NCI-H446 treated with DMSO at 0.1 percent for 48 hours (cell line): ENCODE measurements around the gene NEMF.
"Not testable (repeated sequence)": the region's sequence is repeated elsewhere in the genome, so short reads cannot be mapped to it uniquely, and the experiment has no call there.

ENCODE experiments used
- DNase-seq: peaks from one replicate; lab custom pipeline; 2025; lab: John Stamatoyannopoulos, UW

The NEMF gene

GRCh38 chr14:49876563-49877127 lies 24.1 kb upstream of the NEMF start:
- no peak for DNase-seq

- DNase-seq, result no peak
Observed at GRCh38 chr14:49875640-49876198, 23.1 kb upstream of the NEMF start.

- DNase-seq, result not testable (repeated sequence)
Observed at GRCh38 chr14:49873548-49873947, 21.0 kb upstream of the NEMF start.

GRCh38 chr14:49870908-49871307 lies 18.3 kb upstream of the NEMF start:
- DNase-seq, result no peak

- no peak for DNase-seq
Observed at GRCh38 chr14:49868720-49869114, 16.1 kb upstream of the NEMF start.

GRCh38 chr14:49867831-49868719 lies 15.5 kb upstream of the NEMF start:
- peak; percentile 84 for DNase-seq

- no peak for DNase-seq
Observed at GRCh38 chr14:49865431-49865859, 12.9 kb upstream of the NEMF start.

- DNase-seq, result no peak
Observed at GRCh38 chr14:49863487-49864281, 11.1 kb upstream of the NEMF start.

GRCh38 chr14:49862089-49862673 lies 9.6 kb upstream of the NEMF start:
- DNase-seq, result peak; percentile 85

GRCh38 chr14:49861699-49862088 lies 9.1 kb upstream of the NEMF start:
- peak; percentile 72 for DNase-seq

- no peak for DNase-seq
Observed at GRCh38 chr14:49860988-49861698, 8.6 kb upstream of the NEMF start.

- DNase-seq, result no peak
Observed at GRCh38 chr14:49858383-49858782, 5.8 kb upstream of the NEMF start.

- DNase-seq, result no peak
Observed at GRCh38 chr14:49857427-49858003, 4.9 kb upstream of the NEMF start.

GRCh38 chr14:49853572-49854375 lies 1.2 kb upstream of the NEMF start:
- DNase-seq, result peak; percentile 46

GRCh38 chr14:49853158-49853477 lies 530 bp upstream of the NEMF start:
- no peak for DNase-seq

- no peak for DNase-seq
Observed at GRCh38 chr14:49851813-49852212, 775 bp downstream of the NEMF start.

- DNase-seq, result no peak
Observed at GRCh38 chr14:49849213-49849847, 3.3 kb downstream of the NEMF start.

- DNase-seq, result no peak
Observed at GRCh38 chr14:49828640-49829039, 23.9 kb downstream of the NEMF start.

GRCh38 chr14:49820176-49820575 lies 32.4 kb downstream of the NEMF start:
- DNase-seq, result no peak

- DNase-seq, result no peak
Observed at GRCh38 chr14:49816844-49817243, 35.7 kb downstream of the NEMF start.
